Thymus (tissue), 11 donors: ENCODE measurements around the gene UBAP1. TPM values are rescaled to one million over a fixed set of nuclear protein-coding genes. Genes with fewer than 3 reads are reported as not detected.

ENCODE experiments used
- DNase-seq, 9 donors: peaks; one replicate each; pipeline ENCODE4 v3.0.0-alpha.2; 2013; ENCODE audit warnings: low spot score in 9 of 9, low read depth in 6 of 9, missing footprints in 1 of 9
- H3K27ac ChIP-seq, 2 donors: one replicate each; pipeline ENCODE4 v1.5.1; 2013; ENCODE audit warnings: control low read depth in 1 of 2, low read depth in 1 of 2, low read length in 1 of 2, mild to moderate bottlenecking in 1 of 2, moderate library complexity in 1 of 2
- H3K27me3 ChIP-seq, 2 donors: one replicate each; pipeline ENCODE4 v1.5.1; 2013; ENCODE audit warnings: low read length in 1 of 2; ENCODE audit not compliant: control insufficient read depth in 2 of 2, insufficient read depth in 1 of 2
- H3K36me3 ChIP-seq, 2 donors: one replicate each; pipeline ENCODE4 v1.5.1; 2013; ENCODE audit warnings: low read length in 1 of 2, mild to moderate bottlenecking in 1 of 2, moderate library complexity in 1 of 2; ENCODE audit not compliant: control insufficient read depth in 2 of 2, insufficient read depth in 2 of 2
- H3K4me1 ChIP-seq, 2 donors: one replicate each; pipeline ENCODE4 v1.5.1; 2013; ENCODE audit warnings: low read length in 2 of 2; ENCODE audit not compliant: control insufficient read depth in 2 of 2, insufficient read depth in 2 of 2
- H3K4me3 ChIP-seq, 2 donors: one replicate each; pipeline ENCODE4 v1.5.1; 2013; ENCODE audit warnings: low read length in 2 of 2, control low read depth in 1 of 2, mild to moderate bottlenecking in 1 of 2
- H3K9me3 ChIP-seq, 2 donors: one replicate each; pipeline ENCODE4 v1.5.1; 2013; ENCODE audit warnings: low read length in 1 of 2, mild to moderate bottlenecking in 1 of 2; ENCODE audit not compliant: control insufficient read depth in 2 of 2, insufficient read depth in 1 of 2
- WGBS: extraction: QIAGEN DNeasy Blood & Tissue Kit; methylation state at CpG from one replicate; pipeline ENCODE4 v1.1.7; 2013; 5-methylcytosine and 5-hydroxymethylcytosine counted together
- polyA plus RNA-seq: library from polyadenylated mRNA; stranded (reverse); fragments of 200-250 nt; gene quantifications from one replicate; pipeline ENCODE4 v1.2.3, GENCODE V29; 2013
- total RNA-seq: library from RNA; stranded (reverse); fragments of 120-200 nt; gene quantifications from one replicate; pipeline ENCODE4 v1.2.4, GENCODE V29; 2013
- donor health status: healthy.

UBAP1 gene
- total and polyA plus RNA-seq, 2 donors: 19.3 to 40.1 TPM

DNA sequence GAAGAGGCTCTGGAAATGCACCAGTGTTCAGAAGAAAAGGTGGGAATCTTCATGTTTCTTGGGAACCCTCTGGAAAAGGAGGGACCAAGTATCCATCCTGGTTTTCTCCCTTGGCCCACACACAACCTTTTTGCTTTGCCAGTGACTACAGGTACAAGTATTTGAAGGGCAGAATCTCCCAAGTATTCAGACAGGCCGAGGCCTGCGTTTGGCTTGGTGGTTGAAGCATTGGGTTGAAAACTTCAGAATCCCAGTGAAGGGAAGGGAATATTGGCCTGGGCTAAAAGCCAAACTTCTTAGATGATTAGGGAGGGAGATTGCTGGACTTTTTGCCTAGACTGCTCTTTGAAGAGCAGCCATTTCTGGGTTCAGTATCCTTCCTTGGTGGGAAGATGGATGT lies 71.9 kb downstream of the UBAP1 start:
- Histone ChIP-seq H3K4me3 (no peak overlapping the region), H3K36me3 (peaks cover 75 to 76% of the 10 kb centered on the region in 2 donors), H3K9me3 (no peaks in the 10 kb centered on the region), H3K4me1 (peaks cover 2 to 5% of the 10 kb centered on the region in 2 donors), H3K27ac (peak overlapping the region in 1 of 2 donors; percentile 36), H3K27me3 (no peaks in the 10 kb centered on the region)
- no peak for DNase-seq
- 96% methylated on average over 2 of the region's 2 CpGs for WGBS

GRCh38 chr9:34252016-34252415 lies 73.2 kb downstream of the UBAP1 start:
- Histone ChIP-seq H3K4me1 (peaks cover 13 to 18% of the 10 kb centered on the region in 2 donors), H3K27ac (no peak overlapping the region), H3K27me3 (no peaks in the 10 kb centered on the region), H3K4me3 (no peak overlapping the region), H3K9me3 (no peaks in the 10 kb centered on the region), H3K36me3 (peaks cover 70 to 73% of the 10 kb centered on the region in 2 donors)
- no peak for DNase-seq

DNA sequence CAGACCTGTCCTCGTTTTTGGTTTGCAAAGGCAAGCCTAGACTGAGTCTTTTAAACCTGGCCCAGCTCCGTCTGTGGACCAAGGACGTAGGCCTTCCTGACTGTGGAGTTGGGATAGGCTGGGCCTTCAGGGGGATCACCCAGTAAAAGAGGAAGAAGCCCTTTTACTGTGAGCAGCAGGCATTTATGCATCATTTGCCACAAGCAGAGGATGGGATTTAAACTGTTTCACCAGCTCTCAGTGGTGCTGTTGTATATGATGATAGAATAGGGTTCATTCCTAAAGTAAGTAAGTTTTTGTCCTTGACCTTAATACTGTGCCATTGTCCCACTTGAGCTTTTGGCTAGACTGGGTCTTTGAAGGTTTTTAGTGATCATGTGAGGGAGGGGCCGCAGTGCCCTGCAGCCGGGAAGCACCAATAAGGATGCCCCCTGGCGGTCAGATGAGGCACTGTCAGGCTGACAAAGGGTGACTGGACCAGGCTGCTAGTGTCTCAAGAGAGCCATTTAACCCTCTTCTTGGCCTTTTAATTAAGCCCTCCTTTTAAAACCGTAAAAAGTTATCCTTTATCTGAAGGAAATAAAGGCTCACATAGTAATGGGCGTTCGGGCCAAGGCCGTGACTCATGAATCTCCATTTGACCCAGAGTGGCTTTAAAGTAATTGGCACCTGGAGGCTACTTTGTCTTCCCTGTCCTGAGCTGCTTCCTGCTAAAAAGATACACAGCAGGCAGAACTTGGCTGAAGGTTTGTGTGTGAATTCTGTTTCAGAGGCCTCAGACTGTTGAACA lies 74.0 kb downstream of the UBAP1 start:
- Histone ChIP-seq H3K4me3 (no peak overlapping the region), H3K27ac (peak overlapping the region in 1 of 2 donors; percentile 64), H3K27me3 (no peaks in the 10 kb centered on the region), H3K4me1 (peaks cover 18 to 27% of the 10 kb centered on the region in 2 donors), H3K9me3 (no peaks in the 10 kb centered on the region), H3K36me3 (peaks cover 70 to 74% of the 10 kb centered on the region in 2 donors)
- WGBS: 83% methylated on average over 10 of the region's 10 CpGs
- peak in 5 of 9 donors; percentile 29 to 62 (median 46) for DNase-seq

GRCh38 chr9:34253460-34253837 lies 74.6 kb downstream of the UBAP1 start:
- H3K9me3 ChIP-seq: no peaks in the 10 kb centered on the region
- 94% methylated on average over 3 of the region's 3 CpGs for WGBS
- no peak overlapping the region for H3K4me3 ChIP-seq
- H3K4me1 ChIP-seq: peaks cover 23 to 32% of the 10 kb centered on the region in 2 donors
- H3K27ac ChIP-seq: no peak overlapping the region
- H3K36me3 ChIP-seq: peaks cover 64 to 75% of the 10 kb centered on the region in 2 donors
- DNase-seq: no peak
- no peaks in the 10 kb centered on the region for H3K27me3 ChIP-seq

GRCh38 chr9:34254141-34254913 lies 75.5 kb downstream of the UBAP1 start:
- no peaks in the 10 kb centered on the region for H3K27me3 ChIP-seq
- no peak for DNase-seq
- H3K4me1 ChIP-seq: peaks cover 26 to 39% of the 10 kb centered on the region in 2 donors
- no peaks in the 10 kb centered on the region for H3K9me3 ChIP-seq
- H3K36me3 ChIP-seq: peaks cover 58 to 77% of the 10 kb centered on the region in 2 donors
- 96% methylated on average over 16 of the region's 16 CpGs for whole genome bisulfite sequencing
- no peak overlapping the region for H3K27ac ChIP-seq
- H3K4me3 ChIP-seq: no peak overlapping the region

GRCh38 chr9:34254966-34255825 lies 76.4 kb downstream of the UBAP1 start:
- Histone ChIP-seq H3K4me3 (no peak overlapping the region), H3K9me3 (no peaks in the 10 kb centered on the region), H3K4me1 (peaks cover 26 to 39% of the 10 kb centered on the region in 2 donors), H3K27ac (peak overlapping the region in 1 of 2 donors; percentile 19), H3K36me3 (peaks cover 52 to 73% of the 10 kb centered on the region in 2 donors), H3K27me3 (no peaks in the 10 kb centered on the region)
- 91% methylated on average over 10 of the region's 10 CpGs for WGBS
- DNase-seq: no peak

GRCh38 chr9:34256104-34256503 lies 77.3 kb downstream of the UBAP1 start:
- WGBS: 91% methylated on average over 6 of the region's 6 CpGs
- H3K27me3 ChIP-seq: no peaks in the 10 kb centered on the region
- peak in 6 of 9 donors; percentile 21 to 69 (median 44) for DNase-seq
- H3K4me3 ChIP-seq: no peak overlapping the region
- peak overlapping the region; percentile 88 to 91 for H3K27ac ChIP-seq
- H3K4me1 ChIP-seq: peaks cover 26 to 39% of the 10 kb centered on the region in 2 donors
- no peaks in the 10 kb centered on the region for H3K9me3 ChIP-seq
- peaks cover 43 to 65% of the 10 kb centered on the region in 2 donors for H3K36me3 ChIP-seq

DNA sequence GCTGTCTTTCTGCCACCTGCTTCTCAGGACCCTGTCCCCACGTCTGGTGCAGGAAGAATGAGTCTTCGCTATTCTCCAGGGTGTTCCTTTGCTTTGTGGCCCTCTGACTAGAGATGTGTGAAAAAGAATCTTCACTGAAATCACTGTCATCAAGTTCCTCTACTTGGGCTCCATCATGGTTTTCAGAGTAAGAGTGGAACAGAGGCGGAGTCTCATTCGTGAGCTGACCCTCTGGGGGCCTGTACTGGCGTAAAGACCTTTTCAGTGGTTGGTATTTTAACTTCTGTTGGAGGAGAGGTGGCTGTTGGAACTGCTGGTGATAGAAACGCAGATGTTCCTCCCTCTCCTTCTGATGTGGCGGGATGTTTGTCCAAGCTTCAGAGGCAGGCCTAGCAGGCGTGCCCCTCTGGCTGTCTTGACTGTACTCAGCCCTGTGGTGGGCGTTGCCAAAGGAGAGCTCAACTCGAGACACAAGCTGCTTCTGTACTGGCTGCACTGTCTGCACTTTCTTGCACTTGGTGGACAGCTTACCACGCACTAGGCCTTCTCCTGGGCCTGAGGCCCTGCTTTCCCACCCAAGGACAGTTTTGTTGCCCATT lies 78.2 kb downstream of the UBAP1 start:
- DNase-seq: peak in 5 of 9 donors; percentile 35 to 77 (median 50)
- H3K9me3 ChIP-seq: no peaks in the 10 kb centered on the region
- peaks cover 33 to 56% of the 10 kb centered on the region in 2 donors for H3K36me3 ChIP-seq
- 43% methylated on average over 11 of the region's 11 CpGs for WGBS
- no peaks in the 10 kb centered on the region for H3K27me3 ChIP-seq
- H3K4me3 ChIP-seq: peak overlapping the region in 1 of 2 donors; percentile 10
- peak overlapping the region; percentile 88 to 91 for H3K27ac ChIP-seq
- peaks cover 26 to 39% of the 10 kb centered on the region in 2 donors for H3K4me1 ChIP-seq
